Activated CD4-positive, alpha-beta T cell treated with anti-CD3 and anti-CD28 coated beads, Interleukin-10, Interleukin-2, amounts not matched to agents 100 ng/mL and 50 ng/mL, durations not matched to agents 16 hours and 8 hours (primary cell): ENCODE measurements around the gene NEK7.
A peak's percentile ranks its signal among the peaks of the same experiment; 100 is the strongest.

ENCODE experiments used
- DNase-seq: peaks from one replicate; pipeline ENCODE4 v3.0.0-alpha.2; 2020

NEK7 gene

GRCh38 chr1:198147216-198147615 is 9.6 kb upstream of the NEK7 start:
- DNase-seq = no peak

- no peak for DNase-seq
Observed at GRCh38 chr1:198150369-198150768, 6.4 kb upstream of the NEK7 start.

- no peak for DNase-seq
Observed at GRCh38 chr1:198151688-198152087, 5.1 kb upstream of the NEK7 start.

- DNase-seq = no peak
Observed at GRCh38 chr1:198153103-198153502, 3.7 kb upstream of the NEK7 start.

- DNase-seq = no peak
Observed at GRCh38 chr1:198153804-198154203, 3.0 kb upstream of the NEK7 start.

GRCh38 chr1:198155253-198155652 is 1.5 kb upstream of the NEK7 start:
- no peak for DNase-seq

GRCh38 chr1:198156111-198156744 is 570 bp upstream of the NEK7 start:
- DNase-seq = peak; percentile 83

GRCh38 chr1:198157241-198157846 is 546 bp downstream of the NEK7 start:
- DNase-seq = peak; percentile 91

- DNase-seq = peak; percentile 54
Observed at GRCh38 chr1:198157847-198158725, 1.3 kb downstream of the NEK7 start.

- peak; percentile 93 for DNase-seq
Observed at GRCh38 chr1:198158735-198159589, 2.2 kb downstream of the NEK7 start.

- DNase-seq = no peak
Observed at GRCh38 chr1:198160222-198160621, 3.4 kb downstream of the NEK7 start.

GRCh38 chr1:198160946-198161614 is 4.3 kb downstream of the NEK7 start:
- DNase-seq = no peak

GRCh38 chr1:198161718-198162090 is 4.9 kb downstream of the NEK7 start:
- DNase-seq = no peak

- DNase-seq = no peak
Observed at GRCh38 chr1:198162091-198162767, 5.4 kb downstream of the NEK7 start.

GRCh38 chr1:198165927-198166647 is 9.3 kb downstream of the NEK7 start:
- peak; percentile 62 for DNase-seq

- DNase-seq = no peak
Observed at GRCh38 chr1:198166900-198167299, 10.1 kb downstream of the NEK7 start.

GRCh38 chr1:198167436-198167934 is 10.7 kb downstream of the NEK7 start:
- peak; percentile 63 for DNase-seq

GRCh38 chr1:198168227-198168626 is 11.4 kb downstream of the NEK7 start:
- peak; percentile 37 for DNase-seq

- DNase-seq = peak; percentile 56
Observed at GRCh38 chr1:198169672-198170071, 12.9 kb downstream of the NEK7 start.

- no peak for DNase-seq
Observed at GRCh38 chr1:198171667-198172540, 15.1 kb downstream of the NEK7 start.
